Activated CD4-positive, alpha-beta T cell treated with anti-CD3 and anti-CD28 coated beads for 36 hours (primary cell): ENCODE measurements around the gene UBTD1. TPM values are rescaled to one million over a fixed set of nuclear protein-coding genes. Genes with fewer than 3 reads are reported as not detected.

Experiments
- ATAC-seq: fragments of 200-7000 bp; cut with Tn5 transposase; one replicate; pipeline ENCODE4 v1.10.0; 2021; ENCODE audit warnings: mild to moderate bottlenecking, moderate library complexity
- CTCF ChIA-PET: fragments of 350-600 bp; sonication (Branson Sonifier 250); formaldehyde crosslinking; loops from one replicate; lab custom pipeline; 2021; ENCODE audit warnings: antibody characterized with exemption; lab: Charles Lee
- POLR2A ChIA-PET: fragments of 350-600 bp; sonication (Branson Sonifier 250); formaldehyde crosslinking; loops from one replicate; lab custom pipeline; 2021; ENCODE audit warnings: antibody characterized with exemption, inconsistent platforms; lab: Charles Lee
- DNase-seq: peaks from one replicate; pipeline ENCODE4 v3.0.0-alpha.2; 2020
- H3K27ac Mint-ChIP-seq: one replicate; pipeline ENCODE4 v1.8.0; 2021; ENCODE audit warnings: mixed read lengths
- H3K27me3 Mint-ChIP-seq: one replicate; pipeline ENCODE4 v1.8.0; 2021; ENCODE audit warnings: mixed read lengths
- H3K36me3 Mint-ChIP-seq: one replicate; pipeline ENCODE4 v1.8.0; 2021; ENCODE audit warnings: low read depth, mixed read lengths
- H3K4me1 Mint-ChIP-seq: one replicate; pipeline ENCODE4 v1.8.0; 2021; ENCODE audit warnings: mixed read lengths
- H3K4me3 Mint-ChIP-seq: one replicate; pipeline ENCODE4 v1.8.0; 2021; ENCODE audit warnings: mild to moderate bottlenecking, moderate library complexity, mixed read lengths
- H3K9me3 Mint-ChIP-seq: one replicate; pipeline ENCODE4 v1.8.0; 2021; ENCODE audit warnings: low read depth, mixed read lengths
- intact Hi-C, 2 experiments: fragments of 100-400 bp; cut with DNase I in 1 of 2; cut with micrococcal nuclease in 1 of 2; formaldehyde crosslinking; loops; one replicate each; pipeline versions ENCODE4 v1.14.2 to v1.15.1; 2022 to 2024; cut with DNase I, micrococcal nuclease
- total RNA-seq, 2 experiments: library from RNA; stranded (reverse); gene quantifications; one replicate each; pipeline ENCODE4 v1.2.3, GENCODE V29; 2021

The UBTD1 gene
- total RNA-seq, 2 experiments from 2014 or later = 1.4 to 1.5 TPM

DNA sequence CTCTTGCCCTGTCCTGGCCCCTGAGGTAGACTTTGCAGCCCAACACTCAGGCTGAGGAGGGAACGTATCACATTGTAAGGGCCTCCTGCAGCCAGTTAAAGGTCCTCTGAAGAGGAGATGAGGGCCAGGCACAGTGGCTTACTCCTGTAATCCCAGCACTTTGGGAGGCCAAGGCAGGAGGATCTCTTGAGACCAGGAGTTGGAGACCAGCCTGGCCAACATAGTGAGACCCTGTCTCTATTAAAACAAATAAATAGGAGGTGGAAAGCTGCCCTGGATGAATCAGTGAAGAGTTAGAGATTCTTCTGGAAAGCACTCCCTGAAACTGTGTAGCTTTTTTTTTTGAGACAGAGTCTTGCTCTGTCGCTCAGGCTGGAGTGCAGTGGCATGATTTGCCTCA lies 88.5 kb downstream of the UBTD1 start:
- Mint-ChIP-seq H3K4me1 (no peaks in the 10 kb centered on the region), H3K27me3 (no peaks in the 10 kb centered on the region), H3K36me3 (no peaks in the 10 kb centered on the region), H3K4me3 (no peak overlapping the region), H3K27ac (no peak overlapping the region), H3K9me3 (no peaks in the 10 kb centered on the region)
- DNase-seq (no peak), ATAC-seq (no peak)
- ChIA-PET POLR2A (no interaction called here), CTCF (interaction anchor here (0.6 kb wide), 1 partner anchor 15 kb away, joined by 3 read pairs; the partner anchor contains the start of gene ANKRD2)
- intact Hi-C loops = no loop called here

DNA sequence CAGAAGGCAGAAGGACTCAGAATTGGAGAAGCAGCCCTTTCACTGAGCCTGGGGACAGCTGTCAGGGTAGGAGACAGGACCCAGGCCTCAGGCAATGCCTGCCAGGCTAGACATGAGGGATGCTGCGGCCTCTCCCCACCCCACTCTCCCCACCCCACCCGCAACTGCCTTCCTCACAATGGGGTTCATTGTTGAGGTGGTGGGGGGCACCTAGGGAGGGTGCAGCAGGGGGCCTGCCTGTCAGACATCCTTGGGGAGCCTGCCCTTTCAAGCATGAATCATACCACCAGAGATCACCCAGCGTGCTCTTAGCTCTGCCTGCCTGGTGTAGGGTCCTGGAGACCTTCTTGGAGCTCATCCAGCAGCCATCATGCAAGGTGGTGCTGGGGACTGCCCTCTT lies 90.8 kb downstream of the UBTD1 start, which contains the start of gene C10orf62:
Gene C10orf62 (plus strand): TSS at position 243 of the 400 bp plus-strand sequence. CDS start 177 bp downstream, outside the sequence.
- intact Hi-C loops = no loop called here
- no peak within 1 kb of the TSS for H3K27ac Mint-ChIP-seq
- H3K4me3 Mint-ChIP-seq = no peak within 1 kb of the TSS
- H3K36me3 Mint-ChIP-seq = no peaks in the 10 kb centered on the region
- H3K27me3 Mint-ChIP-seq = no peaks in the 10 kb centered on the region
- no peak for ATAC-seq
- DNase-seq = no peak
- H3K9me3 Mint-ChIP-seq = no peaks in the 10 kb centered on the region
- ChIA-PET CTCF (interaction anchor here (0.9 kb wide), 1 partner anchor 52 kb away, joined by 3 read pairs; no protein-coding TSS in a partner anchor), POLR2A (no interaction called here)
- H3K4me1 Mint-ChIP-seq = no peaks in the 10 kb centered on the region

DNA sequence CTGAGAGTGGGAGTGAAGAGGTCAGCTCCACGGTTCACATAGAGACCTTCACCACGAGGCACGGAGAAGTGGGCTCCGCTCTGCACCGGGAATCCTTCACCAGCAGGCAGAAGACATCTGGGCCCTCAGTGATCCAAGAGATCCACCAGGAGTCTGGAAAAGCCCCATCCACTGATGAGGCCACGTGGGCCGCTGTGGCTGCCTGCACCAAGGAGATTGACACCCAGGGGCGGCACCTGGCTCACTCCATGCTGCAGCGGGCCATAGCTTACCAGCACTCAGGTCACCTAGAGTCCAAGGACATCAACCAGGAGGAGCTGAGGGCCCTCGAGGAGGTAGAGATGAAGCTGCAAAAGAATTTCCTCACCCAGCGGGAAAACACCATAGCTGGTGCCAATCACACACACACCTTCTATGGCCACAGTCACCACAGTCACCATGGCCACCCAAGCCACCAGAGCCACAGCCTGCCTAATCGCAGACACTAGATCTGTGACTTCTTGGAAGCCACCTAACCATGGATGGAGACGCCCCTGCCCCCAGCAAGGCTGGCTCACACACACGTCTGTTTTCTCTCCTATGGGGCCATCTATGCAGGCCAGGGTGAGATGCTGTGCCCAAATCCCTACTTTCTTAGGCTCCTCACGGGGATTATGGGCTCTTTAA lies 91.5 kb downstream of the UBTD1 start:
- Mint-ChIP-seq H3K27me3 (no peaks in the 10 kb centered on the region), H3K27ac (no peak overlapping the region), H3K36me3 (no peaks in the 10 kb centered on the region), H3K4me1 (no peaks in the 10 kb centered on the region), H3K4me3 (no peak overlapping the region), H3K9me3 (no peaks in the 10 kb centered on the region)
- DNase-seq (peak; percentile 18), ATAC-seq (no peak)
- CTCF ChIA-PET = interaction anchor here (0.5 kb wide), 1 partner anchor 51 kb away, joined by 3 read pairs; no protein-coding TSS in a partner anchor
- POLR2A ChIA-PET = no interaction called here
- intact Hi-C loops = no loop called here

DNA sequence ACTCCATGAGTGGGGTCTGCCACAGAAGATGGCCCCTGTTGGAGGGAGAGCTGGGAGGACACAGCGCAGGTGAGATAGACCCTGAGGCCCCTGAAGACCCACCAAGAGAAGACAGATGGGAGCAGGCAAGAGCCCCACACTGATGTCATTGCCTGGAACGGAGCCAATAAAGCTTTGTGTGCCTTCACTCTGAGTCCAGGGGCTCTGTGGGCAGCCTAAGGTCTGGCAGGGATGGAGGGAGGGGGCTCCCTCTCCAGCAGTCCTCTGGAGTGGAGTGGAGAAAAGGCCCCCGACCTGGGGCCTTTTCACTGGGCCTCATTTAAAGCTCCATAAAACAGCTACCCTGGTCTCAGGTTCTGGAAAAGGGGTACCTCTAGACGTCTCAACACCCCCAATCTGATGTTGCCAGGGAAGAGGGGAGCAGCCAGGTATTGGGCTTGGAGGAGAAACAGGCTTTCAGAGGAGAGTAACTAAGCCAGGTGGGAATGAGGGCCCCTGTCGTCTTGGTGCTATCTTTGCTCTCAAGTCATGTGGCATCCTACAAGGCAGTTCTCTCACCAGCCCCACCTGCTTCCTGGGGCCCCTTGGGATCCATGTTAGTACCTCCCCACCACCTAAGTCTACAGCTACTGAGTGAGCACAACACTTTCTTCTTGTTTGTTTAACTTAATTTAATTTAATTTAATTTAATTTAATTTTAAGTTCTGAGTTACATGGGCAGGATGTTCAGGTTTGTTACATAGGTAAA lies 92.2 kb downstream of the UBTD1 start:
- no peak for ATAC-seq
- no peak for DNase-seq
- Mint-ChIP-seq H3K27me3 (no peaks in the 10 kb centered on the region), H3K36me3 (no peaks in the 10 kb centered on the region), H3K4me1 (no peaks in the 10 kb centered on the region), H3K27ac (no peak overlapping the region), H3K4me3 (no peak overlapping the region), H3K9me3 (no peaks in the 10 kb centered on the region)
- ChIA-PET CTCF (interaction anchor here (0.7 kb wide), 1 partner anchor 19 kb away, joined by 3 read pairs; no protein-coding TSS in a partner anchor), POLR2A (no interaction called here)
- intact Hi-C loops = no loop called here

DNA sequence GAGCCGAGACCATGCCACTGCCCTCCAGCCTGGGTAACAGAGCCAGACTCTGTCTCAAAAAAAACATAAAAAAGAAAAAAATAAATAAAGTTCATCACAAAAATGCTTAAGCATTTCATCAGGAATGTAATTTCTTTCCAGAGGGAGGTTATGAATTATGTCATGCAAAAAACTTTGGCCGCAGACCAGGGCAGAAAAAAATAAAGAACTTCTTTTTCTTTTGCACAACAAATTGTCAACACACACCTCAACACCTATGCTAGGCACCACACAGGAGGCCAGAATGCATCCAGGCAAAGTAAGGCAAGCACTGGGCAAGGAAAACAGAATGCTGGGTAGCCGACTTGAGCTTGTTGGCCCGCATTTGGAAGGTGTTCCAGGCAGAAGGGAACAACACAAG lies 94.7 kb downstream of the UBTD1 start:
- CTCF ChIA-PET = interaction anchor here (0.6 to 0.7 kb wide), 4 partner anchors 22 to 125 kb away, joined by 3 read pairs; no protein-coding TSS in a partner anchor
- no peaks in the 10 kb centered on the region for H3K4me1 Mint-ChIP-seq
- intact Hi-C loops = no loop called here

DNA sequence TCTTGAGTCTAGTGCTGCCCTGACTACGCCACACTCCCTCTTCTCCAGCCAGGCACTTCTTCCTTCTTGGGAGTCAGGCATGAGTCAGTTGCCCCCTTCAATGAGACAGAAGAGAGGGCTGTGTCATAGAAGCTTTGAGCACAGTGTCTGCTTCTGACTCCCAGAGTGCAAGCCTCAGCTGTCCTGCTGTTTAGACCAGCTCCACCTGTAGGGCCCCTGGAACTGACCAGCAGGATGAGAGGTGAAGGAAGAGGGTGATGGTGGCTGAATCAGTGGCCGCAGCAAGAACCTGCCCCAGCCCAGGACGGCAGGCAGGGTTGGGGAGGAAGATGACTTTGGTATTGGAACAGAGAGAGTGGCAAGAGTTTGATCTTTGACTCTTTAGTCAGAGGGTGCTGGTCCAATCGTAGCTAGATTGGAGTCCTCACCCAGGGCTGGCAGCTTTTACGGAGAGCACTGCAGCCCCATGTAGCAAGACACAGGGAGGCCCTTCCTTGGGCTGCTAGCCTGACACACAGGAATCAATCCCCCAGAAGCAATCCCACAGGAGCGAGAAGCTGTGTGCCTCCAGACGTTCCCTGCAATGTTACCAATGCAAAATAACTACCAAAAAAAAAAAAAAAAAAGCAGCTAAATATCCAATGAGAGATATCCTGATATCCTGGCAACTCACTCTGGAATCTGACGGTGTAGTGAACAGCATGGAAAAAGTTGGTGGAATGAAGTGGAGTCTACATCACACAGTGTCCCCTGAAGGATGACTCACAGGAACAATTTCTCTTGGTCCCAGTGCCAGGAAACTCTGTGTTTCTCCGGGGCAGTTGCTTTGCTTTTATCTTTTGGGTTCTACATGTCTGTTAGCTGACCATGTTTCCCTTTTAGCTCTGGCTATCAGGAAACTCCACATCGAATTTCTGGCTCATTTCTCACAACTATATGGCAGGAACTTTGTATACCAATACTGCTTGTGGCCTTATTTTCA lies 97.7 kb downstream of the UBTD1 start:
- POLR2A ChIA-PET = no interaction called here
- no peaks in the 10 kb centered on the region for H3K4me1 Mint-ChIP-seq
- H3K27ac Mint-ChIP-seq = no peak overlapping the region
- intact Hi-C loops = no loop called here
- no peaks in the 10 kb centered on the region for H3K27me3 Mint-ChIP-seq
- CTCF ChIA-PET = interaction anchor here (0.5 to 0.6 kb wide), 3 partner anchors 17 to 273 kb away, joined by 3 to 4 read pairs (median 4); partner anchors contain the start of gene AVPI1
- no peak for DNase-seq
- H3K36me3 Mint-ChIP-seq = no peaks in the 10 kb centered on the region
- no peak overlapping the region for H3K4me3 Mint-ChIP-seq
- H3K9me3 Mint-ChIP-seq = no peaks in the 10 kb centered on the region
- ATAC-seq = no peak

More for the DNA sequence above, 94.7 kb downstream of the UBTD1 start:
- H3K4me3 Mint-ChIP-seq = no peak overlapping the region
- H3K27me3 Mint-ChIP-seq = no peaks in the 10 kb centered on the region
- H3K36me3 Mint-ChIP-seq = no peaks in the 10 kb centered on the region
- no peaks in the 10 kb centered on the region for H3K9me3 Mint-ChIP-seq
- POLR2A ChIA-PET = no interaction called here
- ATAC-seq (no peak), DNase-seq (no peak)
- H3K27ac Mint-ChIP-seq = no peak overlapping the region

DNA sequence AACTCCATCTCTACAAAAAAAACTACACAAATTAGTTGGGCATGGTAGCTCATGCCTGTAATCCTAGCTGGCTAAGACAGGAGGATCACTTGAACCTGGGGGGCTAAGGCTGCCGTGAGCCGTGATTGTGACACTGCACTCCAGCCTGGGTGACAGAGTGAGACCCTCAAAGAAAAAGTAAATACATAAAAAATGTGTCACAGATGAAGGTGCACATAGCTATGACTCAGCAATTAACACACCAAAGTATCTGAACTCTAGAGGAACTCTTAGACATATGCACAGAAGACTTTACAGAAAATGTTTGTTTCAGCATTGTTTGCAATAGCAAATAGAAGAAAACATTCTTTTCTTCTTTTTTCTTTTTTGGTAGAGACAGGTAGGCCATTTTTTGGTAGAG lies 99.1 kb downstream of the UBTD1 start:
- intact Hi-C loops = no loop called here

DNA sequence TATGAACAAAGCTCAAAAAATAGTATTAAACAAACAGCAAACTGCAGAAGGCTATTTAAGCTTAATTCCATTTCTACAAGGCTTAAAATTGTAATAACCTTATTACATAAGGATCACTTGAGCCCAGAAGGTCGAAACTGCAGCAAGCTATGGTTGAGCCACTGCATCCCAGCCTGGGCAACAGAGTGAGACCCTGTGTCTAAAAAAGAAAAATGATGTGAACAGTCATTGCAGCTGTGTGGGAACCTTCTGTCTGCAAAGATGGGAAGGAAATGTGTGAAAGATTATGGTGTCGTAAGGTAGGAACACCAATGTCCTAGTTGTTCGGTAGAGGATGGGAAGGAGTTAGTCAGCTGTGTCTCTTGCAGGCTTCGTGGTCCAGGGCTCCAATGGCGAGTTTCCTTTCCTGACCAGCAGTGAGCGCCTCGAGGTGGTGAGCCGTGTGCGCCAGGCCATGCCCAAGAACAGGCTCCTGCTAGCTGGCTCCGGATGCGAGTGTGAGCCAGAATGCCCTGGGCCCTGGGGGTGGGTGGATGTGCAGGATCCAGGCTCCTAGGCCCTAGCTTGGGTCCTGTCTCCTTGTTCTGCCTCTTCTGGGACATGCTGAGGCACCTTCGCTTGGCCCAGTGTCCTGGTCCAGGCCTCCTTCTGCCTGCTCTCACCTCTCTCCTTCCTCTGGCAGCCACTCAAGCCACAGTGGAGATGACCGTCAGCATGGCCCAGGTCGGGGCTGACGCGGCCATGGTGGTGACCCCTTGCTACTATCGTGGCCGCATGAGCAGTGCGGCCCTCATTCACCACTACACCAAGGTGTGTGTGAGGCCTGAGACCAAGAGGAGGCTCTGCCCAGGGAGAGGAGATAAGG lies 99.9 kb downstream of the UBTD1 start:
- intact Hi-C loops = no loop called here
- DNase-seq (no peak), ATAC-seq (no peak)
- H3K27me3 Mint-ChIP-seq = no peaks in the 10 kb centered on the region
- no peak overlapping the region for H3K27ac Mint-ChIP-seq
- no peaks in the 10 kb centered on the region for H3K36me3 Mint-ChIP-seq
- CTCF ChIA-PET = interaction anchor here (0.8 to 1.4 kb wide), 4 partner anchors 10 to 388 kb away, joined by 3 to 4 read pairs (median 3); no protein-coding TSS in a partner anchor
- H3K9me3 Mint-ChIP-seq = no peaks in the 10 kb centered on the region
- POLR2A ChIA-PET = no interaction called here
- H3K4me3 Mint-ChIP-seq = no peak overlapping the region
- no peaks in the 10 kb centered on the region for H3K4me1 Mint-ChIP-seq

More for the DNA sequence above, 99.1 kb downstream of the UBTD1 start:
- Mint-ChIP-seq H3K9me3 (no peaks in the 10 kb centered on the region), H3K36me3 (no peaks in the 10 kb centered on the region), H3K27me3 (no peaks in the 10 kb centered on the region), H3K4me3 (no peak overlapping the region), H3K4me1 (no peaks in the 10 kb centered on the region), H3K27ac (no peak overlapping the region)
- CTCF ChIA-PET = interaction anchor here (0.8 to 1.4 kb wide), 4 partner anchors 11 to 387 kb away, joined by 3 to 4 read pairs (median 3); no protein-coding TSS in a partner anchor
- ATAC-seq (no peak), DNase-seq (no peak)
- POLR2A ChIA-PET = no interaction called here

DNA sequence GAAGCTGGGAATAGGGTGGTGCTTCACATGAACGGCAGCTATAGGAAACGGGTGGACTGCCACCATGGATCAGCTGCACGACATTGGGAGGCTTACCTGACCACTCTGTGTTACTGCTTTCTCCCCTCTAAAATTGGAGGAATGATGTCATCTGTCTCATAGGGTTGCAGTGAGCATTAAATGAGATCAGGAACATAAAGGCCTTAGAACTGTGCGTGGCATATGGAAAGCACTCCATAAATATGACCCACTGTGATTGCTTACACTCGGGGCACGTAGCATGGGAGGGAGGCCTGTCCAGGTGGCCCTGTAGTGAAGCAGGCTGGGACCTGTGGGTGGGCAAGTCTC lies 100.5 kb downstream of the UBTD1 start:
- H3K9me3 Mint-ChIP-seq = no peaks in the 10 kb centered on the region
- ChIA-PET CTCF (no interaction called here), POLR2A (no interaction called here)
- H3K4me3 Mint-ChIP-seq = no peak overlapping the region
- DNase-seq = no peak
- no peak for ATAC-seq
- intact Hi-C loops = no loop called here
- no peaks in the 10 kb centered on the region for H3K4me1 Mint-ChIP-seq
- no peaks in the 10 kb centered on the region for H3K27me3 Mint-ChIP-seq
- H3K27ac Mint-ChIP-seq = no peak overlapping the region
- H3K36me3 Mint-ChIP-seq = no peaks in the 10 kb centered on the region

DNA sequence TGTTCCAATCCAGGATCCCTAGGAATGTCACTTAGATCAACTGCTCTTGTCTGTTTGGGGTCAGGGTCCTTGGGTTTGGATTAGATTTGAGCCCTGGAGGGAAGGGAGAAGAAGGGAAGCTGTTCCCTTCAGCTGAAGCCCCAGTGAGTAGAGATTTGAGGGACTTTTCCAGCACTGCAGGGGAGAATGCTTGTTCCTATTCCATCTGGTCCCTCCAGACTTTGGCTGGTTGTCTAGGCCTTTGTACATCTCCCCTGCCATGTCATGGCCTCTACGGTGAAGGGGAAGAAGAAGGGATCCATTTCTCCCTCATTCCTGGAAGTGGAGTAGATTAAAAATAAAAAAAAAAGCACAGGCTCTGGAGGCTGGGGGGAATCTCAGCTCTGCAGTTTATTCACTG lies 101.9 kb downstream of the UBTD1 start:
- intact Hi-C loops = no loop called here
- ATAC-seq = no peak
- Mint-ChIP-seq H3K9me3 (no peaks in the 10 kb centered on the region), H3K4me1 (no peaks in the 10 kb centered on the region), H3K4me3 (no peak overlapping the region), H3K27me3 (no peaks in the 10 kb centered on the region), H3K36me3 (no peaks in the 10 kb centered on the region), H3K27ac (no peak overlapping the region)
- DNase-seq = no peak
- CTCF ChIA-PET = interaction anchor here (0.9 kb wide), 1 partner anchor 29 kb away, joined by 3 read pairs; no protein-coding TSS in a partner anchor
- POLR2A ChIA-PET = no interaction called here
